PC-3 (cell line): Measurements from ENCODE around the gene GABRG2. TPM values are rescaled to one million over a fixed set of nuclear protein-coding genes. Genes with fewer than 3 reads are reported as not detected.
A peak's percentile ranks its signal among the peaks of the same experiment; 100 is the strongest.

Experiments
- ATAC-seq: fragments of 200-7000 bp; cut with Tn5 transposase; 2 replicates; pipeline ENCODE4 v1.9.1; 2020; ENCODE audit warnings: mild to moderate bottlenecking, moderate library complexity
- BruUV-seq: library from RNA; stranded (reverse); fragments of 400-500 nt; replicated peaks from 2 replicates; lab custom pipeline; 2021; lab: Mats Ljungman, UMichigan
- CTCF ChIA-PET: fragments of 300-600 bp; sonication (Branson Sonifier 250); formaldehyde crosslinking; loops from one replicate; lab custom pipeline; 2022; ENCODE audit warnings: antibody characterized with exemption; lab: Charles Lee
- POLR2A ChIA-PET: fragments of 300-600 bp; sonication (Branson Sonifier 250); formaldehyde crosslinking; loops from one replicate; lab custom pipeline; 2022; ENCODE audit warnings: antibody characterized with exemption; ENCODE audit not compliant: unreplicated experiment; lab: Charles Lee
- DNase-seq: peaks from one replicate; pipeline ENCODE4 v3.0.0-alpha.2; 2015
- H2AFZ ChIP-seq: fragments of 300-600 bp; sonication (generic); 2 replicates; pipeline ENCODE4 v1.6.0; 2016; ENCODE audit warnings: antibody characterized with exemption, low read length
- H3F3A ChIP-seq: fragments of 300-600 bp; sonication (generic); one replicate; pipeline ENCODE4 v1.6.0; 2017; ENCODE audit warnings: antibody characterized with exemption, low read length, control low read depth, mild to moderate bottlenecking; ENCODE audit not compliant: unreplicated experiment
- H3K27ac ChIP-seq: fragments of 300-600 bp; sonication (generic); 2 replicates; pipeline ENCODE4 v1.5.1; 2016; ENCODE audit warnings: mild to moderate bottlenecking, low read length
- H3K27me3 ChIP-seq: fragments of 300-600 bp; sonication (generic); 2 replicates; pipeline ENCODE4 v1.6.1; 2016; ENCODE audit warnings: low read length, mixed read lengths
- H3K36me3 ChIP-seq: fragments of 300-600 bp; sonication (generic); 2 replicates; pipeline ENCODE4 v1.6.1; 2016; ENCODE audit warnings: low read depth, mixed run types, low read length, mixed read lengths
- H3K4me1 ChIP-seq: fragments of 300-600 bp; sonication (generic); 2 replicates; pipeline ENCODE4 v1.5.1; 2016; ENCODE audit warnings: low read length; ENCODE audit not compliant: insufficient read depth
- H3K4me2 ChIP-seq: fragments of 300-600 bp; sonication (generic); 2 replicates; pipeline ENCODE4 v1.6.0; 2016; ENCODE audit warnings: low read length
- H3K4me3 ChIP-seq: fragments of 300-600 bp; sonication (generic); 2 replicates; pipeline ENCODE4 v1.5.1; 2016; ENCODE audit warnings: mild to moderate bottlenecking, low read length, mixed read lengths
- H3K79me2 ChIP-seq: fragments of 300-600 bp; sonication (generic); 2 replicates; pipeline ENCODE4 v1.6.1; 2017; ENCODE audit warnings: low read length, mixed read lengths
- H3K9ac ChIP-seq: fragments of 300-600 bp; sonication (generic); 2 replicates; pipeline ENCODE4 v1.6.0; 2016; ENCODE audit warnings: mild to moderate bottlenecking, low read length
- H3K9me2 ChIP-seq: fragments of 300-600 bp; sonication (generic); replicated peaks from 2 replicates; pipeline ENCODE4 v1.6.1; 2016; ENCODE audit warnings: mixed run types, low read length, mixed read lengths
- H3K9me3 ChIP-seq: fragments of 300-600 bp; sonication (generic); 2 replicates; pipeline ENCODE4 v1.6.1; 2016; ENCODE audit warnings: low read length, mixed read lengths
- H4K20me1 ChIP-seq: fragments of 300-600 bp; sonication (generic); 2 replicates; pipeline ENCODE4 v1.6.1; 2016; ENCODE audit warnings: low read length, mixed read lengths
- EZH2 ChIP-seq: fragments of 300-600 bp; sonication (generic); IDR thresholded peaks from one replicate; pipeline ENCODE4 v1.6.1; 2017; ENCODE audit warnings: antibody characterized with exemption, mild to moderate bottlenecking, low read length; ENCODE audit not compliant: unreplicated experiment
- EZH2phosphoT487 ChIP-seq: fragments of 300-600 bp; sonication (generic); IDR thresholded peaks from 2 replicates; pipeline ENCODE4 v1.6.1; 2018; ENCODE audit warnings: mild to moderate bottlenecking, antibody characterized with exemption, low read length, borderline replicate concordance
- intact Hi-C: fragments of 100-400 bp; cut with micrococcal nuclease; formaldehyde crosslinking; loops from 2 replicates; pipeline ENCODE4 v1.9.0; 2023
- total RNA-seq: library from RNA; depleted of rRNA; stranded (reverse); fragments of >200 nt; gene quantifications from 2 replicates; pipeline ENCODE4 v1.2.3, GENCODE V29; 2014
- TF ChIP-seq, protein P1 (sequence below): fragments of 300-600 bp; sonication (generic); conservative IDR thresholded peaks from 2 replicates; pipeline ENCODE4 v1.5.1; 2017; ENCODE audit warnings: antibody characterized with exemption, low read depth, mild to moderate bottlenecking, low read length

Gene GABRG2
- total RNA-seq, 1 experiment from 2014 or later: not detected

- TF ChIP-seq EZH2 (no peak), EZH2phosphoT487 (no peak)
- TF ChIP-seq, protein P1, sequence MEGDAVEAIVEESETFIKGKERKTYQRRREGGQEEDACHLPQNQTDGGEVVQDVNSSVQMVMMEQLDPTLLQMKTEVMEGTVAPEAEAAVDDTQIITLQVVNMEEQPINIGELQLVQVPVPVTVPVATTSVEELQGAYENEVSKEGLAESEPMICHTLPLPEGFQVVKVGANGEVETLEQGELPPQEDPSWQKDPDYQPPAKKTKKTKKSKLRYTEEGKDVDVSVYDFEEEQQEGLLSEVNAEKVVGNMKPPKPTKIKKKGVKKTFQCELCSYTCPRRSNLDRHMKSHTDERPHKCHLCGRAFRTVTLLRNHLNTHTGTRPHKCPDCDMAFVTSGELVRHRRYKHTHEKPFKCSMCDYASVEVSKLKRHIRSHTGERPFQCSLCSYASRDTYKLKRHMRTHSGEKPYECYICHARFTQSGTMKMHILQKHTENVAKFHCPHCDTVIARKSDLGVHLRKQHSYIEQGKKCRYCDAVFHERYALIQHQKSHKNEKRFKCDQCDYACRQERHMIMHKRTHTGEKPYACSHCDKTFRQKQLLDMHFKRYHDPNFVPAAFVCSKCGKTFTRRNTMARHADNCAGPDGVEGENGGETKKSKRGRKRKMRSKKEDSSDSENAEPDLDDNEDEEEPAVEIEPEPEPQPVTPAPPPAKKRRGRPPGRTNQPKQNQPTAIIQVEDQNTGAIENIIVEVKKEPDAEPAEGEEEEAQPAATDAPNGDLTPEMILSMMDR: no peak
- Histone ChIP-seq H3K9me2 (no peaks in the 10 kb centered on the region), H3K27ac (no peak overlapping the region), H3K79me2 (no peaks in the 10 kb centered on the region), H3K9me3 (no peaks in the 10 kb centered on the region), H3K27me3 (peaks cover 8% of the 10 kb centered on the region; the same call in 1 of the 2 replicates), H3F3A (no peaks in the 10 kb centered on the region), H3K4me3 (no peak overlapping the region), H4K20me1 (no peaks in the 10 kb centered on the region), H3K4me1 (no peaks in the 10 kb centered on the region), H3K4me2 (no peak overlapping the region), H3K36me3 (no peaks in the 10 kb centered on the region), H2AFZ (no peak overlapping the region), H3K9ac (no peak overlapping the region)
- DNase-seq: no peak
- intact Hi-C loops: no loop called here
- BruUV-seq: no TSS peak
- ChIA-PET POLR2A (no interaction called here), CTCF (no interaction called here)
- no peak for ATAC-seq
These were observed 71.6 kb downstream of the GABRG2 start for GRCh38 chr5:162139190-162139589.

- no peak overlapping the region for H3K4me3 ChIP-seq
- H3K9me2 ChIP-seq: no peaks in the 10 kb centered on the region
- H4K20me1 ChIP-seq: no peaks in the 10 kb centered on the region
- TF ChIP-seq, protein P1: no peak
- TF ChIP-seq EZH2 (no peak), EZH2phosphoT487 (no peak)
- no peak overlapping the region for H2AFZ ChIP-seq
- H3K27ac ChIP-seq: no peak overlapping the region
- H3K4me1 ChIP-seq: no peaks in the 10 kb centered on the region
- H3K79me2 ChIP-seq: no peaks in the 10 kb centered on the region
- H3F3A ChIP-seq: no peaks in the 10 kb centered on the region
- POLR2A ChIA-PET: no interaction called here
- no TSS peak for BruUV-seq
- no peak for DNase-seq
- H3K36me3 ChIP-seq: no peaks in the 10 kb centered on the region
- CTCF ChIA-PET: no interaction called here
- H3K4me2 ChIP-seq: no peak overlapping the region
- H3K9ac ChIP-seq: no peak overlapping the region
- ATAC-seq: no peak
- H3K27me3 ChIP-seq: no peaks in the 10 kb centered on the region
- intact Hi-C loops: no loop called here
- H3K9me3 ChIP-seq: peaks cover 9% of the 10 kb centered on the region; the same call in 1 of the 2 replicates
These were observed 86.7 kb downstream of the GABRG2 start for GRCh38 chr5:162154242-162154641.

DNA sequence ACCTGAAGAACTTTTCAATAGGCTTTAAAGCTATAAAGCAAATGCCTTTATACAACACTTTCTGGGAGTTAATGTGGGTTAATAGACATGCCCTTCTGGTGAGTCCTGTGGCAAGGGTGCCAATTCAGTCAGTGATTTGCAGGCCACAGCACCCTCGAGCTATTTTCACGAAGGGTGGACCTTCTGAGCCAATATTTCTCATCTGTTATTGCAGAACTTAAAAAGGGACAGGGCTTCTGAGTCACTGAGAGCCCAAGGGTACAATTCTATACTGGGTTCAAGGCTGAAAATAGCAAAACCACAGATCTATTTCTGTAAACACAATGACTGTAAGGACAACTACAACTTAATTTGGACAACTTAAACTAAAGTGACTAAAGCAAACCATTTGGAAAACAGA, 92.8 kb downstream of the GABRG2 start:
- no peaks in the 10 kb centered on the region for H3K27me3 ChIP-seq
- H3K4me2 ChIP-seq: no peak overlapping the region
- no peak overlapping the region for H3K4me3 ChIP-seq
- intact Hi-C loops: no loop called here
- ChIA-PET CTCF (no interaction called here), POLR2A (no interaction called here)
- H3K27ac ChIP-seq: no peak overlapping the region
- H4K20me1 ChIP-seq: no peaks in the 10 kb centered on the region
- no peak overlapping the region for H3K9ac ChIP-seq
- peaks cover 7% of the 10 kb centered on the region for H3K9me3 ChIP-seq
- peak; percentile 16 for DNase-seq
- H3F3A ChIP-seq: no peaks in the 10 kb centered on the region
- H2AFZ ChIP-seq: no peak overlapping the region
- no peaks in the 10 kb centered on the region for H3K36me3 ChIP-seq
- no peaks in the 10 kb centered on the region for H3K4me1 ChIP-seq
- no peaks in the 10 kb centered on the region for H3K79me2 ChIP-seq
- no TSS peak for BruUV-seq
- no peak for ATAC-seq
- H3K9me2 ChIP-seq: no peaks in the 10 kb centered on the region
- no peak for TF ChIP-seq EZH2phosphoT487
- TF ChIP-seq EZH2: no peak
- TF ChIP-seq, protein P1: no peak
